ENCODE data around the gene ZNF425.
"Not testable (repeated sequence)": the region's sequence is repeated elsewhere in the genome, so short reads cannot be mapped to it uniquely, and the experiment has no call there.

Gene ZNF425

DNA sequence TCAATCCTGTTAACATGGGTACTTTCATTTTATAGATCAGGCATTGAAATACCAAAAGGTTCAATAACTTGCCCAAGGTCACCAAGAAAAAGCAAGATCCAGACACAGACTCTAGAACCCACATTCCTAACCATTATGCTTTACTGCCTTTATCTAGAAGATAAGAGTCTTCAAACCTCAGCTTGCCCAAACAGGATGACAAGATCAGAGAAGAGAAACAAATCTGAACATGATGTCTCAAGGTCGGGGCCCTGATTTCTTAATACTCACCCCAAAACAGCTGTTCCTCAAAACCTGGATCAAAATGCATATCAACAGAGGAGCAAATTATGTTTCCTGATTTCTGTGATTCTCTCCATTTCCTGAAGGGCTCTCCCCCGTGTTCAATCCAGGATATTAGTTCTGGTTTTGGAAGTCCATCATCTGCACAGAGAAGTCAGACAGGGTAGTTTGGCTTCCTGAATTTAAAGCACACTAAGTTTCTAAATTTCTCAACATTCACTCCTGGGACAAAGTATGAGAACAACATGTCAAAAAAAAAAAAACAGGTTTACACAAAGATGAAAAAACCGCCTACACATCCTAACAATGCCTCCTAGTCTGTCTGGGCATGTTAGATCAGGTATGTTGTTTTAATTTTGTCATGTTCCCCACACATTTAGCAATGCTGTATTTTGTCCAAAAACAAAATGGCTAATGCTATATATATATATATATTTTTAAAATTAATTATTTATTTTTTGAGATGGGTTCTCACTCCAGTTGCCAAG is 51.8 kb downstream of the ZNF425 start:
- DNase-seq (ENCODE audit: low read depth in 2 of 2): no peak

DNA sequence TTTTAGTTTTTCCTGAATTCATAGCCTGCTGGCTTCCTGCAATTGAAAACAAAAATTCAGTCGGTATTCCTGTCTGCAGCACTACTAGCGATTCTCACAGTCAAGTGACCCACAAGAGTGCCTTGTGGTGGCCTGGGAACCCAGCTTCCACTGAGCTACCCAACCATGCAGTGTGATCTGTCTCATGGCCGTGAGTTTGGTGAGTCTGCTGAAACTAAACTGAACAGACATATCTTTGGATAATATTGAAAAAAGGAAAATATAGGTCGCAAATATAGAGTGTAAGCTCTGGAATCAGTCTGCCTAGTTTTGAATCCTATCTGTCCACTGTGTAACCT is 53.7 kb downstream of the ZNF425 start:
- no peak for DNase-seq (ENCODE audit: low read depth in 2 of 2)

DNA sequence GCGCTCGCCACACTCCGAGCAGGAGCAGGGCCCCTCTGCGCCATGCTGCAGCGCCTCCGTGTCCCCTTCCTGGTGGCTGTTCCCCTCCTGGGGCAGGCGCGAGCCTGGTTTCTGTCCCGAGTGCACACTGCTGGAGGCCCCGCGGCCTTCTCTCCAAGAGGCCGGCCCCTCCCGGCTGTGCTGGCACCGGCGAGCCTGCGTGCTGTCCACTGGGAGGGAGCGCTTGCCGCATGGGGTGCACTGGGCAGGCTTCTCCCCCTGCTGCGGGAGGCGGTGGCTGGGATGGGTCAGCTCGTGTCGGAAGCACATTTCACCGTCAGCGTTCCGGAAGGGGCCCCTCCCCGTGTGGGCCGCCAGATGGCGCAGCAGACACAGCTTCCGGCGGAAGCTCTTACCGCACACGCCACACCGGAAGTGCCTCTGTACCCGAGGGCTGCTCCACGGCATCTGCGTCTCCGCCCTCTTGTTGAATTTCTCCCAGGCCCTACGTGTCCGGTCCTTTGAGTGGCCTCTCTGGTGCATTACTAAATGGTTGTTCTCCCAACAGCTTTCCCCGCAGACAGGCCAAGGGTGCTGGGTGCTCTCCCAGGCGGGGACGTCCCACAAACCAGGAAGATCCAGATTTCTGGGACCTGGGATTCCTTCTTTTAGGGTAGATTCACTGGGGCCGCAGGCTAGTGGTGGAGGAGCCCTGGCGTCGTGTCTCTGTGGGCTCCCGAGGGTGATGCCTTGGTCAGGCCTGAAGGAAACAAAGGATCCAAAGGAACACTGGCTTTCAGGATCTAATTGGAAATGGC is 54.3 kb downstream of the ZNF425 start:
- DNase-seq (ENCODE audit: low read depth in 2 of 2): no peak

DNA sequence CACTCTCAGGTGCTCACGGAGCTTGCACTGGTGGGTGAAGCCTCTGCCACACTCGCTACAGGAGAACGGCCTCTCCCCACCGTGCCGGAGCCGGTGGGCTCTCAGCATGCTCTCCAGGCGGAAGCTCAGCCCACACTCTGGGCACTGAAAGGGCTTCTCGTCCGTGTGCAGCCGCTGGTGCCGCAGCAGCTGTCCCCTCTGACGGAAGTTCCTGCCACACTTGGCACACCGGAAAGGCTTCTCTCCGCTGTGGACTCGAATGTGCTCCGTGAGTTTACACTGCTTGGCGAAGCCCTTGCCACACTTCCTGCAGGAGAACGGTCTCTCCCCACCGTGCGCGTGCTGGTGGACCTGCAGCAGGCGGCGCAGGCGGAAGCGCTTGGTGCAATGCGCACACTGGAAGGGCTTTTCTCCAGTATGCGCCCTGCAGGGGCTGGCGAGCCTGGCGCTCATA is 54.9 kb downstream of the ZNF425 start:
- DNase-seq (ENCODE audit: low read depth in 2 of 2): no peak

DNA sequence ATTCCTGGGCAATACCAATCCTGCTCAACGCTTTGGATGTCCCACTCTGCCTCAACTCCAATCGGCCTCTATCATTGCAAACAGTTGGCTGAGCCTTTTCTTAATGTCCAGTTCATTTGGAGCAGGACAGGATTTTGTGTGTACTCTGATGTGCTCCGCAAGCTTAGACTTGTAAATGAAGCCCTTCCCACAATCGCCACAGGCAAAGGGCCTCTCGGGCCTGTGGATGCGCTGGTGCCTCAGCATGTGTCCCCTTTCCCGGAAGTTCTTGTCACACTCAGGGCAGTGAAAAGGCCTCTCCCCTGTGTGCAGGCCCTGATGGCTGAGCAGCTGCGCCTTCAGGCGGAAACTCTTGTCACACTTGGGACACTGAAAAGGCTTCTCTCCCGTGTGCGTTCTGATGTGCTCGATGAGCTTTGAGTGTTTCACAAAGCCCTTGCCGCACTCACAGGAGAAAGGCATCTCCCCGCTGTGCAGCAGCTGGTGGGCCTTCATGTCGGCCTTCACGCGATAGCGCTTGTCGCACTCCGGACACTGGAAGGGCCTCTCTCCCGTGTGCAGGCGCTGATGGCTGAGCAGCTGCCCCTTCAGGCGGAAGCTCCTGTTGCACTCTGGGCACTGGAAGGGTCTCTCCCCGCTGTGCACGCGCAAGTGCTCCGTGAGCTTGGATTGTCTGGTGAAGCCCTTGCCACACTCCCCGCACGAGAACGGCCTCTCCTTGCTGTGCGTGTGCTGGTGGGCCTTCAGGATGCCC is 55.6 kb downstream of the ZNF425 start:
- DNase-seq (ENCODE audit: low read depth in 2 of 2): no peak

DNA sequence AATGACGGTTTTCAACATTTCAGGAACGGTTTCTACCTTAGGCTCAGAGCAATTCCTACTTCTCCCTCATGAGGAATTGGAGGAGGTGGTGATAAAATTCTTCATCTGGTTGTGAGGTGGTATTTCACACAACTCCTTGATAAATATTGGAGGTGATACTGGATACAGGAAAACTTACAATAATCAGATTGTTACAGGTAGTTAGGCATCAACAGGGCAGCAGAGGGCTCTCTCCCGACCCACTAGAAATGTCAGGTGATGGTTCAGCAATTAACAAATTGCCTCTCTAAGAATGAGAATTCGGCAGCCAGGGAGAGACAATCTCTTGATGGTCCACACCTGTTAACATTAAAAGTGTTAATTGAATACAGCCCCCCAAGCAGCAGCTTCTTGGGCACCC is 58.3 kb downstream of the ZNF425 start:
- DNase-seq (ENCODE audit: low read depth in 2 of 2): no peak

DNA sequence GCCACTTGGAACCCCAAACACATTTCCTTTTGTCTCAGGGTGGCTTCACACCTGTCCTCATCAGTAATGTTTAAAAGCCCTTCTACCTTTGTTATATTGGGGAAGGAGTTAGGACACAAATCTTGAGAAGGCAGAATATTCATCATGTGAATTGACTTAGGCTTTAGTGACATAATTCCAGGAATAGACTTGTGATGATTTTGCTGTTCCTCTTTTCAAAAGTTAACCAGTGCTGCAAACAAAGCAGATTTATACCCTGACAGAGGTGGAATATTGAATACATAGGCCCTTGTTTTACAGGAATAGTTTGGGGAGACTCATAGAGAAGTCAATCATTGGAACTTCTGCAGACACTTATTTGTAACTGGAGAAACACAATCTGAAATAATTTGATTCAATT is 62.6 kb downstream of the ZNF425 start:
- DNase-seq (ENCODE audit: low read depth in 2 of 2): no peak

DNA sequence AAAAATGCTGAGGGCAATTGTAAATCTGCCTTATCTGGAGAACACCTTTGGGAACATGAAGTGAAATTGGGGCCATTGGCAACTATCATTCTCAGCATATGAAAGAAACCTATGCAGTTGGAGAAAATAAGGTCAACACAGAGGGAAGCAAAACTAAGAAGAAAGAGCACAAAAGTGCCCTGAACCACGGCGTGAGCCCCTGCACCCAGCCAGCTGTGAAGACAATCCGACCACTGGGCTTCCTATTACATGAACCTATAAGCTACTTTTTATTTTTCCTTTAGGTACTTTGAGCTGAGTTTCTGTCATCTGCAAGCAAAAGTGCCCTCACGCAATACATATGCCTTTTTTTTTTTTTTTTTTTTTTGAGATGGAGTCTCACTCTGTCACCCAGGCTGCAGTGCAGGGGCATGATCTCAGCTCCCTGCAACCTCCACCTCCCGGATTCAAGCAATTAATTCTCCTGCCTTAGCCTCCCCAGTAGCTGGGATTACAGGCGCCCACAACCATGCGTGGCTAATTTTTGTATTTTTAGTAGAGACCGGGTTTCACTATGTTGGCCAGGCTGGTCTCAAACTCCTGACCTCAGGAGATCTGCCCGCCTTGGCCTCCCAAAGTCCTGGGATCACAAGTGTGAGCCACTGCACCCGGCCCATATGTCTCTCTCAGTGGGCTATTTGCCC is 63.8 kb downstream of the ZNF425 start:
- DNase-seq (ENCODE audit: low read depth in 2 of 2): not testable (repeated sequence)

DNA sequence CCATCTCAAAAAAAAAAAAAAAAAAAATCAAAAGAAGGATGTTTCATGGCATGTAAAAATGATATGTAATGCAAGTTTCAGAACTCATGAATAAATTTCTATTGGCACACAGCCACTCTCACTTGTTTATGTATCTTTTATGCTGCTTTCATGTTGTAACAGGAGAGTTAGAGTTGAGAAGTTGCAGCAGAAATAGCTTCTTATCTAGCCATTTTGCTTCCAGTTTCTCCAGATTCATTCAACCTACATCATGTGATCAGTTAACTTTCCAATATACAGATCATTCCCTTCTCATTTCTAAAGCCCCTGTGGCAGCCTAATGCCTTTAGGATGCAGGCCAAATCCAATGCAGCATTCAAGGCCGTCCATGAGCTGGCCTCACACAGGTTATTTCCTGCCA is 66.0 kb downstream of the ZNF425 start:
- no peak for DNase-seq (ENCODE audit: low read depth in 2 of 2)

DNA sequence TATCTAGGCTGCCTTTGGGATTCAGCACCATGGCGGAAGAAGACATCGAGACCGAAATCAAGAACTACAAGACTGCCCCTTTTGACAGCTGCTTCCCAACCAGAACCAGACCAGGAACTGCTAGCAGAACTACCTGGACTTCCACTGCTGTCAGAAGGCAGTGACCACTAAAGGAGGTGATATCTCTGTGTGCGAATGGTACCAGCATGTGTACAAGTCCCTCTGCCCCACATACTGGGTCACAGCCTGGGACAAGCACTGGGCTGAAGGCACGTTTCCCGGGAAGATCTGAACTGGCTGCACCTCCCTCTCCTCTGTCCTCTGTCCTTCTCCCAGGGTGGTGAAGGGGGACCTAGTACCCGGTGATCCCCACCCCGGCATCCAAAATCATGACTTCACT is 72.2 kb downstream of the ZNF425 start:
- DNase-seq (ENCODE audit: low read depth in 2 of 2): no peak

DNA sequence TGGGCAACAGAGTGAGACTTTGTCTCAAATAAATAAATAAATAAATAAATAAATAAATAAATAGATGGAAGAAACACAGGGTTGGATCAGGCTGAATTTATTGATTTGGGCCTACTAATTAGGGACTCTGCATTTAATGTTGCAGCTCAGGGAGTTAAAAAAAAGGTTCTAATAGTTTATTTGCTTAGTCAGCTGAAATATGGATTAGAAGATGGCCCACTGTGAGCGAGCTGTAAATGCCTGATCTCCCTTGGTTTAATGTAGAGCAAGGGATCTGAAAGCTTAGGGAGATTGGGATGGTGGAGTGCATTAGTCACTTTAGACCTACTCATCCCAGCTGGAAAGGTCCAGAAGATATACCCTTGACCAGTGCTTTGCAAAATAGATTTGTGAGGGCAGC is 72.7 kb downstream of the ZNF425 start:
- no peak for DNase-seq (ENCODE audit: low read depth in 2 of 2)

All from fibroblast of skin of left biceps (primary cell).